ENCODE data around the gene RDX. TPM values are rescaled to one million over a fixed set of nuclear protein-coding genes. Genes with fewer than 3 reads are reported as not detected.

Gene RDX
- total and polyA plus RNA-seq, 2 of the 13 experiments (the other 11 are each of a cell fraction or from before 2014, with no cell fraction given): 20.7 to 63.1 TPM

Other genes with a start within 250 kb of the RDX start
- gene ZC3H12C, start 203.2 kb downstream of the RDX start, total RNA-seq (2016; rRNA removed; fragmentation: Illumina TruSeq; extraction: Trizol): 5.7 and 6.8 TPM in 2 replicates
- gene ZC3H12C, start 203.2 kb downstream of the RDX start, polyA plus RNA-seq (2011; rRNA removed): 2.2 and 2.4 TPM in 2 replicates
- gene FDX1, start 133.3 kb upstream of the RDX start, total RNA-seq (2016; rRNA removed; fragmentation: Illumina TruSeq; extraction: Trizol): 13.1 and 14.5 TPM in 2 replicates
- 3.4 and 4.5 TPM in 2 replicates for gene FDX1, start 133.3 kb upstream of the RDX start, polyA plus RNA-seq (2011; rRNA removed)

All from HepG2 (cell line).